HG02840 (cell line): ENCODE measurements around the gene HRC.
"Not testable (repeated sequence)": the region's sequence is repeated elsewhere in the genome, so short reads cannot be mapped to it uniquely, and the experiment has no call there.

Experiments
- ATAC-seq: cut with Tn5 transposase; IDR thresholded peaks from one replicate; pipeline ENCODE4 v1.9.1; 2021; ENCODE audit warnings: mild to moderate bottlenecking, moderate library complexity, moderate number of reproducible peaks; ENCODE audit not compliant: unreplicated experiment, low FRiP score

Gene HRC

DNA sequence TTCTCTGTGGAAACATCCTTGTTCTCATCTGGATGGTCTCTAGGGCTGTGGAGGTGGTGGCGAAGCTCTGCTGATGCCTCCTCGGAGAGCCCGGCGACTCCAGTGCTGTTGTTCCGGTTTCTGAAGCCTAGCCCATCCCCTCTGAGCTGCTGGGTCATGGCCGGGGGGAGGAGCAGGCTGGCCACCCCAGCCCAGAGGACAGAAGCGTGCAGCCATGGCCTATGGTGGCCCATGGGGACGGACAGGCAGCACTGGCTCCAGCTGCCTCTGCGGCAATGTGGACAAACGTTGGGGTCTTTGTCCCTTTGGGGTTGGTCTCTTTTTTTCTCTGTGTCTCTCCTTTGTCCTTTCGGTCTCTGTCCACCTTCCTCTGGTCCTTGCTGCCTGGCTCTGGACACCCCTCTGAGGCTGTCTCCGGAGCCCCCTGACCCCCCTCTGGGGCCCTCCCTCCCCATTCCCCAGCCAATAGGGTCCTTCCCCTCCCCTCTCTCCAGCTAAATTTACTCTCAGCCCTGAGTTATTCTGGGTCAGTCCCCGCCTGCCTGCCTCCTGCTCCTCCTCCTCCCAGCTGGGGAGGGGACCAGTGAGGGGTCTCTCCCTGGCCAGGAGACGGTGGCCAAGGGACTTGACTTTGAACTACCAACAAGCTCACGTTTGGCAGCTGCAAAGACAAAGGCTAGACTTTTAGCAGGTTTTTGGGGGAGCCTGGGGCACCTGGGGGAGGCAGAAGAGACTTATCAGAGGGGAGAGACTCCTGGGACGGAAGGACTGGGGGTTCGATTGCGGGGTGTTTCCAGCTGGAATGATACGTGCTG is at the start of gene HRC:
Gene HRC, minus strand, starts transcription at position 392 of the 815 bp plus-strand sequence. Its CDS starts 159 bp downstream, at position 233.
- no peak for ATAC-seq

- ATAC-seq = no peak
Measured at GRCh38 chr19:49201042-49201441, 45.8 kb upstream of the HRC start.

- no peak for ATAC-seq
Measured at GRCh38 chr19:49200238-49200862, 45.2 kb upstream of the HRC start.

- no peak for ATAC-seq
Measured at GRCh38 chr19:49196527-49197240, 41.5 kb upstream of the HRC start.

DNA sequence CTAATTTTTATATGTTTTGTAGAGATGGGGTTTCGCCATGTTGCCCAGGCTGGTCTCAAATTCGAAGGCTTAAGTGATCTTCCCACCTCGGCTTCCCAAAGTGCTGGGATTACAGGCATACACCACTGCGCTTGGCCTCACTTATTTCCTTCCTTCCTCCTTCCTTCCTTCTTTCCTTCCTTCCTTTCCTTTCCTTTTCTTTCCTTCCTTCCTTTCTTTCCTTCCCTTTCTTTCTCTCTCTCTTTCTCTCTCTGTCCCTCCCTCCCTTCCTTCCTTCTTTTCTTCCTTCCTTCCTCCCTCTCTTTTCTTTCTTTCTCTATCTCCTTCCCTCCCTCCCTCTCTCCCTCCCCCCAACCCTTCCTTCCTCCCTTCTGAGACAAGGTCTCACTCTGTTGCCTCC is 39.2 kb upstream of the HRC start:
- no peak for ATAC-seq

- ATAC-seq = no peak
Measured at GRCh38 chr19:49193822-49194394, 38.7 kb upstream of the HRC start.

DNA sequence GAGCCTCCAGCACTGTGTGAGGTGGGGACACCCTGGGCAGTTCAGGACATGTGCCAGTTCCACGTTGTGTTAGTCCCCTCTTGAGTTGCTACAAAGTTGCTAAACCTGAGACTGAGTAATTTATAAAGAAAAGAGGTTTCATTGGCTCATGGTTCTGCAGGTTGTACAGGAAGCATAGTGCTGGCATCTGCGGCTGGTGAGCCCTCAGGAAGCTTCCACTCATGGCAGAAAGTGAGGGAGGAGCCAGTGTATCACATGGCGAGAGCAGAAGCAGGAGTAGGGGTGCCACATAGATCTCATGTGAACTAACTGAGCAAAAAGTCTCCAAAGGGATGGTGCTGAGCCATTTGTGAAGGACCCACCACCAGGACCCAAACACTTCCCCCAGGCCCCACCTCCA is 35.6 kb upstream of the HRC start:
- ATAC-seq = no peak

DNA sequence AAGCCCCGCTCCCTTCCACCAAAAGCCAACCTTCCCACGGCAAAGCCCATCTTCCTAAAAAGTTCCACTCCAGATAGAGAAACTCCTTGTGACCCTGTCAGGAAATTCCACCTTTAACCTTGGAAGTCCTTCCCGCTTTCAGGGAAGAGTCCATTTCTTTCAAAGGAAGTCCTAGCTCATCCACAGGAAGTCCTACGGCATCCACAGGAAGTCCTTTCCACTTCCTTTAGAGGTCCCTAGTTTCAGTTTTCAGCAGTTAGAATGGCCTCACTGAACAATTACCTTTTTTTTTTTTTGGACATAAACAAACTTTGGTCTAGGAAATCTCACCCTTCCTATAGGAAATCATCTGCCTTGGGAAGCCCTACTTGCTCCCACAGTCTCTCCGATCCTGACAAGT is 34.1 kb upstream of the HRC start:
- ATAC-seq = no peak

DNA sequence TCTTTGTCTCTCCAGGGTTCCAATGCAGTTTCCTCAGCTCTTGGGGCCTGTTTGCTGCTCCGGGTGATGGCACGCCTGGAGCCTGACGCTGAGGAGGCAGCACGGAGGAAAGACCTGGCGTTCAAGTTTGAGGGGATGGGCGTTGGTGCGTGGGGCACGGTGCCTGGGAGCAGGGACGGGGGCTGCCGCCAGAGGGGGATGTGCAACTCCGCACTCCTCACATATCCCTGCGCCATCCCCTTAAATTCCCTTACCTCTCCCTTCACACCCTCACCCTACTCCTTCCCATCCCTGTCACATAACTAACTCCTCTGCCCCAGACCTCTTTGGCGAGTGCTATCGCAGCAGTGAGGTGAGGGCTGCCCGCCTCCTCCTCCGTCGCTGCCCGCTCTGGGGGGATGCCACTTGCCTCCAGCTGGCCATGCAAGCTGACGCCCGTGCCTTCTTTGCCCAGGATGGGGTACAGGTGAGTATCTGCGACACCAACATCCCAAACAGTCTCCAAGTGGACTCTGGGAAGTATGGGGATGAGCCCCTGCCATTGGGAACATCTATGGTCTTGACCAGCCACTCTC is 33.5 kb upstream of the HRC start:
- no peak for ATAC-seq

DNA sequence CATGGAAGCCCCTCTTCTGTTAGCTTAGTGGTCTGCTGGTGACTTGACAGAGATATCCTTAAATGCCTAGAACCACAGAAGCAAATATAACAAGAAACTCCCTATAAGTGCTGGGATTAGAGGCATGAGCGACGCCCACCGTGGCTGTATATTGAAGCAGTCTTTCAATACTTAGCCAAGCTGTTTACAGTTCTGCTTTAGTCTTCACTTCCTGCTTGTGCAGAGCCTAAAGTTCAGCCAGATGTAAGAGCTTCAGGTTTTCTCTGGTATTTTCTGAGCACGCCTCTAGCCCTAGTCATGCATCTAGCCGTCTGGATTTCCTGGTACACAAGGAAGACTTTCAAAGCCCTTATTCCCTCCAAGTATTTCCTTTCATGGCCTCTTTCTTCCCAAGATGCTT is 30.9 kb upstream of the HRC start:
- ATAC-seq = no peak

DNA sequence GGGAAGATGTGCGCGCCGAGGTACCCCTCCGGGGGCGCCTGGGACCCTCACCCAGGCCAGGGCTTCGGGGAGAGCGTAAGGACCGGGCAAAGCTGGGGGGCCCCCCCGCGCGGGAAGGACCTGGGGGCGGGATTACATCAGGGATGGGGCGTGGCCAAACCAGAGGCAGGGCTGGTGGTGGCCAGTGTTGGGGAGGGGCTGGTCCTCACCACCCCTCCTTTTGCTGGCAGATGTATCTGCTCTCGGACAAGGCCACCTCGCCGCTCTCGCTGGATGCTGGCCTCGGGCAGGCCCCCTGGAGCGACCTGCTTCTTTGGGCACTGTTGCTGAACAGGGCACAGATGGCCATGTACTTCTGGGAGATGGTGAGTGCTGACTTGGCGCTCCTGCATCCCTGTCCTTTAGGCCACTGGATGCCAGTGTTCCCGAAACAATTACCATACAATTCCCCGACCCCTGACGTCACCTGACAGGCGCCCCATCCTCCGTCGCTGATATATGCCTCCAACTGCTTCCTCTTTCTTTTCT is 27.7 kb upstream of the HRC start:
- ATAC-seq = no peak

DNA sequence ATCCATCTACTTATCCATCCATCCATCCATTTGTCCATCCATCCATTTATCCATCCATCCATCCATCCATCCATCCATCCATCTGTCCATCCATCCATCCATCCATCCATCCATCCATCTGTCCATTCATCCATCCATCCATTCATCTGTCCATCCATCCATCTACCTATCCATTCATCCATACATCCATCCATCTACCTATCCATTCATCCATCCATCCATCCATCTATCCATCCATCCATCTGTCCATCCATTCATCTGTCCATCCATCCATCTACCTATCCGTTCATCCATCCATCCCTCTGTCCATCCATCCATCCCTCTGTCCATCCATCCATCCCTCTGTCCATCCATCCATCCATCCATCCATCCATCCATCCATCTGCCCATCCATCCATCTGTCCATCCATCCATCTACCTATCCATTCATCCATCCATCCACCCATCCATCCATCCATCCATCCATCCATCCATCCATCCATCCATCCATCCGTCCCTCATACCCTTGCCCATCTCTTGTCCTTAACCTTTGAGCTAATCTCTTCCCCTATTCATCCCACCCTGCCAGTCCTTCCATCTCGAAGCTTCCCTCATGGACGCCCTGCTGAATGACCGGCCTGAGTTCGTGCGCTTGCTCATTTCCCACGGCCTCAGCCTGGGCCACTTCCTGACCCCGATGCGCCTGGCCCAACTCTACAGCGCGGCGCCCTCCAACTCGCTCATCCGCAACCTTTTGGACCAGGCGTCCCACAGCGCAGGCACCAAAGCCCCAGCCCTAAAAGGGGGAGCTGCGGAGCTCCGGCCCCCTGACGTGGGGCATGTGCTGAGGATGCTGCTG is 27.0 kb upstream of the HRC start:
- ATAC-seq = not testable (repeated sequence)

GRCh38 chr19:49180659-49181058 is 25.5 kb upstream of the HRC start:
- no peak for ATAC-seq

GRCh38 chr19:49173198-49173597 is 18.0 kb upstream of the HRC start:
- no peak for ATAC-seq

GRCh38 chr19:49168421-49168820 is 13.2 kb upstream of the HRC start:
- no peak for ATAC-seq

DNA sequence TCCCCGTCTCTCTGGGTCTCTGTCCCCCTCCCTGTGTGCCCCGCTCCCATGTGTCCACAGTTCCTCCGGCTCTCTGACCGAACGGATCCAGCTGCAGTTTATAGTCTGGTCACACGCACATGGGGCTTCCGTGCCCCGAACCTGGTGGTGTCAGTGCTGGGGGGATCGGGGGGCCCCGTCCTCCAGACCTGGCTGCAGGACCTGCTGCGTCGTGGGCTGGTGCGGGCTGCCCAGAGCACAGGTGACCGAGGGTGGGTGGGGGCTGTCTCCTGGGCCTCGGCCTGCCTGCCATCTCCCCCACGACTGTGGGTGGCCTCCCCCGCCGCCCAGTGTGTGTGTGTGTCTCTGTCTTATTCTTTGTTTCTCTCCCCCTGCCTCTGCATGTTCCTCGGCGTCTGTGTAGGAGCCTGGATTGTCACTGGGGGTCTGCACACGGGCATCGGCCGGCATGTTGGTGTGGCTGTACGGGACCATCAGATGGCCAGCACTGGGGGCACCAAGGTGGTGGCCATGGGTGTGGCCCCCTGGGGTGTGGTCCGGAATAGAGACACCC is 12.7 kb upstream of the HRC start:
- no peak for ATAC-seq

DNA sequence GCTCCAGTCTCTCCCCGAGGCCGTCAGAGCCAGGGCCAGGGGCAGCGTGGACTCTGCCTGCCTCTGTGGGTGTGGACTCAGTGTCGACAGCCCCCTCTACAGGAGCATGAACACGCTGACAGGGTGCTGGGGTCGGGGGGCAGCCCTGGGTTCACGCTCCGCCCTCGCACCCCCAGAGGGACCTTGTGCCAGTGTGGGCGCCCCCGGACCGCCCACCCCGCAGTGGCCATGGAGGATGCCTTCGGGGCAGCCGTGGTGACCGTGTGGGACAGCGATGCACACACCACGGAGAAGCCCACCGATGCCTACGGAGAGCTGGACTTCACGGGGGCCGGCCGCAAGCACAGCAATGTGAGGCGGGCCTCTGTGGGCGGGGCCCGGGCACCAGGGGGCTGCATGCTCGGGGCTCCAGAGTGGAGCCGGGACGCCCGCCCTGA is 10.7 kb upstream of the HRC start:
- ATAC-seq = no peak

GRCh38 chr19:49165111-49165750 is 10.0 kb upstream of the HRC start:
- no peak for ATAC-seq

- ATAC-seq = no peak
Measured at GRCh38 chr19:49161987-49162386, 6.8 kb upstream of the HRC start.
